Right lobe of liver (tissue), 6 donors: ENCODE results near the gene SYNPO2L. TPM values are rescaled to one million over a fixed set of nuclear protein-coding genes. Genes with fewer than 3 reads are reported as not detected.

Experiments
- ATAC-seq, 4 donors: fragments of 200-7000 bp; cut with Tn5 transposase; one replicate each; pipeline ENCODE4 v1.9.1; 2020; ENCODE audit warnings: mild to moderate bottlenecking in 4 of 4, moderate library complexity in 4 of 4
- DNase-seq, 3 donors: peaks; one replicate each; pipeline ENCODE4 v3.0.0-alpha.2; 2020
- H3K27ac ChIP-seq, 3 donors: fragments of 200-600 bp; one replicate each; pipeline ENCODE4 v1.8.0; 2022
- H3K27me3 ChIP-seq, 2 donors: fragments of 200-600 bp; one replicate each; pipeline ENCODE4 v1.8.0; 2022
- H3K36me3 ChIP-seq, 4 donors: fragments of 200-600 bp; sonication (generic) in 1 of 4; one replicate each; pipeline versions ENCODE4 v1.5.1 to v1.8.0; 2017 to 2022; ENCODE audit warnings: control low read depth in 1 of 4
- H3K4me1 ChIP-seq, 4 donors: fragments of 200-600 bp; sonication (generic) in 1 of 4; one replicate each; pipeline versions ENCODE4 v1.5.1 to v1.8.0; 2017 to 2022; ENCODE audit warnings: control low read depth in 1 of 4
- H3K4me3 ChIP-seq, 3 donors: fragments of 200-600 bp; one replicate each; pipeline ENCODE4 v1.8.0; 2022
- H3K9me3 ChIP-seq, 4 donors: fragments of 200-600 bp; sonication (generic) in 1 of 4; one replicate each; pipeline versions ENCODE4 v1.5.1 to v1.8.0; 2017 to 2022; ENCODE audit warnings: control low read depth in 1 of 4
- CTCF ChIP-seq, 4 donors: fragments of 200-600 bp in 3 of 4; fragments of 450-650 bp in 1 of 4; IDR thresholded peaks; one replicate each; pipeline versions ENCODE4 v1.5.1 to v1.8.0; 2016 to 2022; ENCODE audit warnings: antibody characterized with exemption in 4 of 4, mild to moderate bottlenecking in 2 of 4
- POLR2A ChIP-seq: fragments of 450-650 bp; IDR thresholded peaks from one replicate; pipeline ENCODE4 v1.6.1; 2017; ENCODE audit warnings: antibody characterized with exemption, mild to moderate bottlenecking
- WGBS: methylation state at CpG from one replicate; pipeline ENCODE4 v1.1.6; 2018; ENCODE audit warnings: low coverage, low lambda C conversion rate; ENCODE audit not compliant: insufficient coverage; ENCODE audit errors: missing lambda C conversion rate; 5-methylcytosine and 5-hydroxymethylcytosine counted together
- intact Hi-C, 2 donors: fragments of 100-400 bp; cut with DNase I; formaldehyde crosslinking; loops; one replicate each; pipeline versions ENCODE4 v1.11.2 to v1.14.1; 2022
- total RNA-seq, 6 experiments: library from RNA; depleted of rRNA in 2 of 6; stranded (reverse); fragments of >200 nt in 2 of 6; fragmentation: NEBNext Ultra II Directional in 3 of 6; extraction: Animal tissue kit (Norgen Biotek cat#: 25700) in 3 of 6; gene quantifications; one replicate each; pipeline versions ENCODE4 v1.1.0 to v1.2.4, GENCODE V29; 2016 to 2023
- donor health status: DM: no; HTN: yes; CAD: no.
- donor health status: DM: no; HTN: no; CAD: no.
- donor health status: DM: no; HTN: no; CAD: no.
- donor health status: DM: no; HTN: yes; CAD: no.
- donor health status: DM: no; HTN: yes; CAD: no.

Gene SYNPO2L
- total RNA-seq, 6 experiments from 2014 or later = 0.06 to 0.35 (median 0.20) TPM; not detected in 2

- no peaks in the 10 kb centered on the region for H3K27me3 ChIP-seq
- no peak for DNase-seq
- WGBS = 27% methylated on average over 1 of the region's 4 CpGs
- ATAC-seq = no peak
- no peaks in the 10 kb centered on the region for H3K9me3 ChIP-seq
- intact Hi-C loops = no loop called here
- no peaks in the 10 kb centered on the region for H3K4me1 ChIP-seq
- H3K27ac ChIP-seq = no peak overlapping the region
- TF ChIP-seq POLR2A (no peak), CTCF (IDR thresholded peaks at IDR 0.05) (no peak)
- no peak overlapping the region for H3K4me3 ChIP-seq
- no peaks in the 10 kb centered on the region for H3K36me3 ChIP-seq
Observed at GRCh38 chr10:73609116-73609515, 46.7 kb downstream of the SYNPO2L start.

- ATAC-seq (no peak), DNase-seq (no peak)
- H3K27me3 ChIP-seq = no peaks in the 10 kb centered on the region
- H3K4me1 ChIP-seq = no peaks in the 10 kb centered on the region
- H3K4me3 ChIP-seq = no peak overlapping the region
- no peaks in the 10 kb centered on the region for H3K9me3 ChIP-seq
- no peak for TF ChIP-seq POLR2A
- no peak for TF ChIP-seq CTCF (IDR thresholded peaks at IDR 0.05)
- no peaks in the 10 kb centered on the region for H3K36me3 ChIP-seq
- H3K27ac ChIP-seq = no peak overlapping the region
- 65% methylated on average over 2 of the region's 3 CpGs for WGBS
- intact Hi-C loops = no loop called here
Observed at GRCh38 chr10:73601486-73601921, 54.3 kb downstream of the SYNPO2L start.

- no peaks in the 10 kb centered on the region for H3K27me3 ChIP-seq
- TF ChIP-seq CTCF (IDR thresholded peaks at IDR 0.05) (no peak), POLR2A (no peak)
- H3K4me1 ChIP-seq = peaks cover 0 to 4% (median 2%) of the 10 kb centered on the region in 4 donors
Observed at GRCh38 chr10:73597346-73597745, 58.5 kb downstream of the SYNPO2L start.

More at GRCh38 chr10:73597346-73597745, 58.5 kb downstream of the SYNPO2L start:
- intact Hi-C loops = no loop called here
- Histone ChIP-seq H3K4me3 (no peak overlapping the region), H3K27ac (no peak overlapping the region), H3K36me3 (no peaks in the 10 kb centered on the region), H3K9me3 (no peaks in the 10 kb centered on the region)
- DNase-seq (no peak), ATAC-seq (no peak)
- 100% methylated on average over 1 of the region's 1 CpG for WGBS

Other genes with a start within 250 kb of the SYNPO2L start
- gene ANXA7, start 242.0 kb downstream of the SYNPO2L start, total RNA-seq = 100 to 1,000 TPM in 4 of 6 experiments, 10 to 100 TPM in 2; 79.6 to 139 (median 102) TPM
- gene MSS51, start 222.5 kb downstream of the SYNPO2L start, total RNA-seq = under 1 TPM; 0.19 to 0.73 (median 0.62) TPM
- gene PPP3CB, start 160.0 kb downstream of the SYNPO2L start, total RNA-seq = 10 to 100 TPM; 10.9 to 13.6 (median 13.5) TPM
- 1 to 10 TPM; 1.5 to 5.7 (median 3.6) TPM for gene USP54, start 64.7 kb downstream of the SYNPO2L start, total RNA-seq
- 1 to 10 TPM in 1 of 6 experiments, under 1 TPM in 1, not detected in 4; 0.74 to 1.1 TPM for gene MYOZ1, start 14.6 kb downstream of the SYNPO2L start, total RNA-seq
- gene AGAP5, start 42.1 kb upstream of the SYNPO2L start, total RNA-seq = 1 to 10 TPM; 2.5 to 6.2 (median 4.5) TPM
- gene SEC24C, start 88.3 kb upstream of the SYNPO2L start, total RNA-seq = 10 to 100 TPM; 39.4 to 43.4 (median 41.0) TPM
- gene CHCHD1, start 126.0 kb upstream of the SYNPO2L start, total RNA-seq = 10 to 100 TPM; 13.0 to 25.1 (median 17.4) TPM
- 100 to 1,000 TPM in 1 of 6 experiments, 10 to 100 TPM in 5; 52.2 to 107 (median 77.5) TPM for gene ZSWIM8, start 129.6 kb upstream of the SYNPO2L start, total RNA-seq
- 10 to 100 TPM in 5 of 6 experiments, 1 to 10 TPM in 1; 9.5 to 14.8 (median 12.2) TPM for gene NDST2, start 155.6 kb upstream of the SYNPO2L start, total RNA-seq
- gene CAMK2G, start 218.5 kb upstream of the SYNPO2L start, total RNA-seq = 10 to 100 TPM in 2 of 6 experiments, 1 to 10 TPM in 4; 8.3 to 10.7 (median 9.4) TPM